BJ (cell line): ENCODE results near the gene ANKRD44. TPM values are rescaled to one million over a fixed set of nuclear protein-coding genes. Genes with fewer than 3 reads are reported as not detected.

Experiments
- CTCF ChIA-PET: fragments of 350-600 bp; formaldehyde crosslinking; extraction: SDS; loops from one replicate; lab custom pipeline; 2021; ENCODE audit warnings: antibody characterized with exemption, inconsistent platforms; lab: Yijun Ruan, JAX
- POLR2A ChIA-PET: fragments of 300-600 bp; sonication (Branson Sonifier 250); formaldehyde crosslinking; extraction: SDS; loops from one replicate; lab custom pipeline; 2021; ENCODE audit warnings: antibody characterized with exemption; lab: Charles Lee
- DNase-seq: peaks from one replicate; pipeline ENCODE4 v3.0.0-alpha.2; 2011; ENCODE audit warnings: low read depth
- H3K27me3 ChIP-seq: 2 replicates; pipeline ENCODE4 v1.6.0; 2011; ENCODE audit warnings: low read length; ENCODE audit not compliant: control insufficient read depth, insufficient read depth
- H3K36me3 ChIP-seq: 2 replicates; pipeline ENCODE4 v1.5.1; 2011; ENCODE audit warnings: low read length; ENCODE audit not compliant: control insufficient read depth, insufficient read depth
- H3K4me3 ChIP-seq: 2 replicates; pipeline ENCODE4 v1.5.1; 2011; ENCODE audit warnings: low read depth, mild to moderate bottlenecking, control low read depth, low read length
- polyA plus RNA-seq: library from polyadenylated mRNA; depleted of rRNA; stranded (reverse); fragments of >200 nt; gene quantifications from 2 replicates; pipeline ENCODE4 v1.2.3, GENCODE V29; 2011; rRNA removed
- TF ChIP-seq, protein P1 (sequence below): IDR thresholded peaks from 2 replicates; pipeline ENCODE4 v1.5.1; 2011; ENCODE audit warnings: low read depth, mild to moderate bottlenecking, control low read depth, inconsistent platforms, low read length, moderate library complexity; ENCODE audit not compliant: insufficient read depth

ANKRD44 gene
- polyA plus RNA-seq, 1 experiment = 12.4 TPM

DNA sequence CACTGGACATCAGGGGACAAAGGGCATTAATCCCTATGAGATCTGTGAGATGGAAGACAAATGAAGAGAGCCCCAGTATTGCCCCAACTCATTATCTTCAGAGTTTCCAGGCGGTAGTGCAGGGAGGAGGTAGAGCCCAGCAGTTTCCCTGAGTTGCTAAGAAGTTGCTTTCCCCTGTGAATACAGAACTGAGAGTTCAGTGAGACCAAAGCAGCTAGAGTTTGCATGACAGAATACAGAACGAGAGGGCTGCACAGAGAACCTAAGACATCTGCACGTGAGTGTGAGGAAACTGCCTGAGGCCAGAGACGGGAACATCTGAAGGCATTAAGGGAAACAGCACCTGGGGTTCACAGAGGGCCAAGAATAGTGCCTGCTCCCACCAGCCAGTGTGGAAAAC is 366.0 kb downstream of the ANKRD44 start:
- TF ChIP-seq, protein P1, sequence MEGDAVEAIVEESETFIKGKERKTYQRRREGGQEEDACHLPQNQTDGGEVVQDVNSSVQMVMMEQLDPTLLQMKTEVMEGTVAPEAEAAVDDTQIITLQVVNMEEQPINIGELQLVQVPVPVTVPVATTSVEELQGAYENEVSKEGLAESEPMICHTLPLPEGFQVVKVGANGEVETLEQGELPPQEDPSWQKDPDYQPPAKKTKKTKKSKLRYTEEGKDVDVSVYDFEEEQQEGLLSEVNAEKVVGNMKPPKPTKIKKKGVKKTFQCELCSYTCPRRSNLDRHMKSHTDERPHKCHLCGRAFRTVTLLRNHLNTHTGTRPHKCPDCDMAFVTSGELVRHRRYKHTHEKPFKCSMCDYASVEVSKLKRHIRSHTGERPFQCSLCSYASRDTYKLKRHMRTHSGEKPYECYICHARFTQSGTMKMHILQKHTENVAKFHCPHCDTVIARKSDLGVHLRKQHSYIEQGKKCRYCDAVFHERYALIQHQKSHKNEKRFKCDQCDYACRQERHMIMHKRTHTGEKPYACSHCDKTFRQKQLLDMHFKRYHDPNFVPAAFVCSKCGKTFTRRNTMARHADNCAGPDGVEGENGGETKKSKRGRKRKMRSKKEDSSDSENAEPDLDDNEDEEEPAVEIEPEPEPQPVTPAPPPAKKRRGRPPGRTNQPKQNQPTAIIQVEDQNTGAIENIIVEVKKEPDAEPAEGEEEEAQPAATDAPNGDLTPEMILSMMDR = no peak
- CTCF ChIA-PET = no interaction called here

DNA sequence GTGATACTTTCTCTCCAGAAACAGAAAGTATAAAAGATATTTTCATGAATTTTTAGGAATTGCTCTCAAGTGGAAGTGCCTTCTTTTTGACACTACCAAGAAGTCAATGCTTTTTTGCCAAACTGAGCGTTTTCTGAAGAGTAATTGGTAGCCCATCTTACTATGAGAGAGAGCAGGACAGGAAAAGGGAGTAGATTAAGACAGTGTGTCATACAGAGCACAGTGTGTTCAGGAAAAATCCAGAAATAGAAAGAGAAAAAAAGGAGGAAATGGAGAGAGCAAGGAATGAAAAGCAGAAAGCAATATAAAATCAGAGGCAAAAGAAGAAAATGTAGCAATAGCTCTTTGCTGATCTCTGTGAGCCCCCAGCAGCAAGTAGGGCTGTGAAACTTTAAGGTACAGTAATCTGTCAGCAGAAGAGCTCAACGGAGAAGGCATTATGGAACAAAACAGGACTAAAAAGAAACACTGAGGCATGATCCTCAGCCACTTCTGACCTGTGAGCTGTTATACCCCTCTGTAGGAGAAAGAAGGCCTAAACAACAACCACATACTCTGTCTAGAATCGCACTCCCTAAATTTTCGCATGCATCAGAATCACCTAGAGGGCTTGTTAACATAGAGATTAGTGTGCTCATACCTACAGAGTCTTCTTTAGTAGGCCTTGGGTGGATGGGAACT is 369.0 kb downstream of the ANKRD44 start:
- TF ChIP-seq, protein P1 = no peak
- no peaks in the 10 kb centered on the region for H3K27me3 ChIP-seq
- no peak overlapping the region for H3K4me3 ChIP-seq
- H3K36me3 ChIP-seq = no peaks in the 10 kb centered on the region
- DNase-seq = no peak
- ChIA-PET CTCF (interaction anchor here (0.9 kb wide), 1 partner anchor 10 kb away, joined by 3 read pairs; no protein-coding TSS in a partner anchor), POLR2A (no interaction called here)

More for the DNA sequence above, 366.0 kb downstream of the ANKRD44 start:
- Histone ChIP-seq H3K27me3 (no peaks in the 10 kb centered on the region), H3K4me3 (no peak overlapping the region), H3K36me3 (no peaks in the 10 kb centered on the region)
- DNase-seq = no peak
- POLR2A ChIA-PET = no interaction called here

DNA sequence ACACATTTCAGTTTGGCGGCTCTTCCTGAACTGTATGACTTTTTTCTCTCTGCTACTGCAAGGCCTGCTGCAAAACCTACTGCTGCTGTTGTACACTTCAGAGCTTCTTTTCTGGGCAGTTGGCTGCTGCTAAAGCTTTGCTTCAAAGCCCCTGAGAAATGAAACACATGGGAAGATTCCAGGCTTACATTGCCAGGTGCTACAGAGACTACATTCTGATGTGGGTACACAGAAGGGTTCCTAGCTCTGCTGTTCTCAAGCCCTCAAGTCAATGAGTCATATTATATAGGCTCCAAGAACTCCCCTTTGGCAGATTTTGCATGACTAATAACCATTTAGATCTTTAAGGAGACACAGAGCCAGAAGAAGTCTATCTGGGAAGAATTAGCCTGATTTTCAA is 371.2 kb downstream of the ANKRD44 start:
- ChIA-PET POLR2A (no interaction called here), CTCF (no interaction called here)
- no peaks in the 10 kb centered on the region for H3K36me3 ChIP-seq
- H3K4me3 ChIP-seq = no peak overlapping the region
- DNase-seq = no peak
- H3K27me3 ChIP-seq = no peaks in the 10 kb centered on the region
- TF ChIP-seq, protein P1 = no peak

Other genes with a start within 250 kb of the ANKRD44 start
- gene SF3B1, start 124.2 kb upstream of the ANKRD44 start, polyA plus RNA-seq = 187 and 398 TPM in 2 replicates
- gene COQ10B, start 142.8 kb upstream of the ANKRD44 start, polyA plus RNA-seq = 1.7 and 4.4 TPM in 2 replicates
- 85.5 and 157 TPM in 2 replicates for gene HSPD1, start 189.1 kb upstream of the ANKRD44 start, polyA plus RNA-seq
- 22.0 and 57.2 TPM in 2 replicates for gene HSPE1, start 189.6 kb upstream of the ANKRD44 start, polyA plus RNA-seq
- gene MOB4, start 205.3 kb upstream of the ANKRD44 start, polyA plus RNA-seq = 20.3 and 30.5 TPM in 2 replicates